ENCODE measurements around the gene GRIN2C. TPM values are rescaled to one million over a fixed set of nuclear protein-coding genes. Genes with fewer than 3 reads are reported as not detected.

GRIN2C gene
- total RNA-seq, 4 donors from 2014 or later = 0.16 to 3.5 (median 0.42) TPM; not detected in 1

- TF ChIP-seq POLR2AphosphoS5 (IDR thresholded peaks at IDR 0.05) (no peak), POLR2A (IDR thresholded peaks at IDR 0.05) (no peak), EP300 (IDR thresholded peaks at IDR 0.05) (no peak)
- TF ChIP-seq, protein P1, sequence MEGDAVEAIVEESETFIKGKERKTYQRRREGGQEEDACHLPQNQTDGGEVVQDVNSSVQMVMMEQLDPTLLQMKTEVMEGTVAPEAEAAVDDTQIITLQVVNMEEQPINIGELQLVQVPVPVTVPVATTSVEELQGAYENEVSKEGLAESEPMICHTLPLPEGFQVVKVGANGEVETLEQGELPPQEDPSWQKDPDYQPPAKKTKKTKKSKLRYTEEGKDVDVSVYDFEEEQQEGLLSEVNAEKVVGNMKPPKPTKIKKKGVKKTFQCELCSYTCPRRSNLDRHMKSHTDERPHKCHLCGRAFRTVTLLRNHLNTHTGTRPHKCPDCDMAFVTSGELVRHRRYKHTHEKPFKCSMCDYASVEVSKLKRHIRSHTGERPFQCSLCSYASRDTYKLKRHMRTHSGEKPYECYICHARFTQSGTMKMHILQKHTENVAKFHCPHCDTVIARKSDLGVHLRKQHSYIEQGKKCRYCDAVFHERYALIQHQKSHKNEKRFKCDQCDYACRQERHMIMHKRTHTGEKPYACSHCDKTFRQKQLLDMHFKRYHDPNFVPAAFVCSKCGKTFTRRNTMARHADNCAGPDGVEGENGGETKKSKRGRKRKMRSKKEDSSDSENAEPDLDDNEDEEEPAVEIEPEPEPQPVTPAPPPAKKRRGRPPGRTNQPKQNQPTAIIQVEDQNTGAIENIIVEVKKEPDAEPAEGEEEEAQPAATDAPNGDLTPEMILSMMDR (IDR thresholded peaks at IDR 0.05) = no peak
- no peaks in the 10 kb centered on the region for H3K27me3 ChIP-seq
- H3K4me3 ChIP-seq = no peak overlapping the region
- WGBS, 2 donors (ENCODE audit: low coverage in 1 of 2) = 87 to 98% methylated on average over 8 to 10 of the region's 22 CpGs
- H3K36me3 ChIP-seq = peaks cover 0 to 49% of the 10 kb centered on the region in 2 donors
- no peaks in the 10 kb centered on the region for H3K9me3 ChIP-seq
- H3K4me1 ChIP-seq = no peaks in the 10 kb centered on the region
- H3K27ac ChIP-seq = no peak overlapping the region
- no peak for ATAC-seq
Measured at GRCh38 chr17:74831444-74832146, 28.1 kb downstream of the GRIN2C start.

GRCh38 chr17:74830861-74831260 is 28.8 kb downstream of the GRIN2C start:
- Histone ChIP-seq H3K27ac (no peak overlapping the region), H3K9me3 (no peaks in the 10 kb centered on the region), H3K36me3 (peaks cover 0 to 49% of the 10 kb centered on the region in 2 donors), H3K4me3 (no peak overlapping the region), H3K4me1 (no peaks in the 10 kb centered on the region), H3K27me3 (no peaks in the 10 kb centered on the region)
- TF ChIP-seq POLR2A (IDR thresholded peaks at IDR 0.05) (no peak), EP300 (IDR thresholded peaks at IDR 0.05) (no peak), POLR2AphosphoS5 (IDR thresholded peaks at IDR 0.05) (no peak)
- TF ChIP-seq, protein P1 (IDR thresholded peaks at IDR 0.05) = no peak
- no peak for ATAC-seq
- 29 to 100% methylated on average over 1 to 2 of the region's 19 CpGs for WGBS, 2 donors (ENCODE audit: low coverage in 1 of 2)

DNA sequence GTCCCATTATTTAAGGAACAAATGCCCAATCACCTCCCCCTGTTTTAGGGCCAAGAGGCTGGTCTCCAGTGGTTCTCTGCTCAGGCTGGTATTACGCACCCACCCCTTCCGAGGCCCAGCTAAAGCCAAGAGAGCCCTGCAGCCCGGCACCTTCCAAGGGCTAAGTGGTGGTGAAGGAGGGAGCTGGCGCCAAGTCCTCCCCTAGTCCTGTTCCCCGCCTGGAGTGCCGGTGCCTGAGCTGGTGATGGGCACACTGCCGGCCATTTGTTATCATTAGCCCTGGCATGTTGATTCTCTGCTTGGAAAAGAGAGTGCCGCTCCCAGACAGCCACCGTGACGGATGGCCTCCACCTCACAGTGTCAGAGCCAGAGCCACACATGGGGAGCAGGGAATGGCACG is 31.9 kb downstream of the GRIN2C start:
- no CpG with 5 or more reads among the region's 11 CpGs for WGBS, 2 donors (ENCODE audit: low coverage in 1 of 2)
- Histone ChIP-seq H3K4me1 (peaks cover 0 to 14% (median 0%) of the 10 kb centered on the region in 3 donors), H3K9me3 (no peaks in the 10 kb centered on the region), H3K36me3 (peaks cover 0 to 61% of the 10 kb centered on the region in 2 donors), H3K4me3 (no peak overlapping the region), H3K27me3 (no peaks in the 10 kb centered on the region), H3K27ac (no peak overlapping the region)
- TF ChIP-seq EP300 (IDR thresholded peaks at IDR 0.05) = no peak
- TF ChIP-seq POLR2A (IDR thresholded peaks at IDR 0.05) = no peak
- no peak for TF ChIP-seq POLR2AphosphoS5 (IDR thresholded peaks at IDR 0.05)
- TF ChIP-seq, protein P1 (IDR thresholded peaks at IDR 0.05) = no peak
- ATAC-seq = no peak

DNA sequence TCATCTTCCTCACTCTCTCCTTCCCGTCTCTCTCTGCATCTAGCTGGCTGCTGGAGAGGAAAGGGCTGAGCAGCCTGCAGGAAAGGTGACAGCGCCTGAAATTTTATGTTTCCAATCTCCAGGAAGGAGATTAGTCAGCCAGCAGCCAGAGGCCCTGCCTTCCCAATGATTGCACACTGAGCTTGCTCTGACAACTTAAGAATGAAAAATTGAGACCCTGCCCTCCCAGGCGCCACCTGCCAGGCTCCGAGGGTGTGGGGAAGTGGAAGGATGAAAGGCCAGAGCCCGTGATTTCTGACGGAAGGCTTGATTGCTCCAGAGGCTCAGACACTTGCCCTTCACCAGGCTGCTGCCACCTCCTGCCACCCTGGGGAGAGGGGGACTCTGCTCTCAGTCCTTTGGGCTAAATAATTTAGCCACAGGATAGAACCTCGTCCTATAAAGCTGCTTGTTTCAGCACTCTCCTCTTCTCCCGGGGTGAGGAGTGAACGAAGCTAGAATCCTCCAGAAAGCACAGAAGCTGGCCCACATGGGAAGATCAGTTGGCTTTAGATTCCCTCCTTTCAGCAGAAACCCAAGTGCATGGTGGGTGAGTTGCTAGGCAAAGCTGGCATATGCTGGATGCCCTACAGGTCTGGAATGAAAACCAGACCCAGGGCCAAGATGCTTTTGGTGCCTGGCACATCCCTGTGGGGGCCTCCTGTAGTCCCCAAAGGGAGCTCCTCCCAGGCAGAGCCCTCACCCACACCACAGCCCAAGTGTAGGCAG is 33.5 kb downstream of the GRIN2C start:
- H3K4me3 ChIP-seq = no peak overlapping the region
- no peaks in the 10 kb centered on the region for H3K9me3 ChIP-seq
- H3K27ac ChIP-seq = no peak overlapping the region
- peaks cover 0 to 67% of the 10 kb centered on the region in 2 donors for H3K36me3 ChIP-seq
- TF ChIP-seq POLR2A (IDR thresholded peaks at IDR 0.05) (no peak), EP300 (IDR thresholded peaks at IDR 0.05) (no peak), POLR2AphosphoS5 (IDR thresholded peaks at IDR 0.05) (no peak)
- TF ChIP-seq, protein P1 (IDR thresholded peaks at IDR 0.05) = no peak
- H3K27me3 ChIP-seq = no peaks in the 10 kb centered on the region
- peaks cover 0 to 30% (median 5%) of the 10 kb centered on the region in 3 donors for H3K4me1 ChIP-seq
- 85 to 90% methylated on average over 2 to 4 of the region's 9 CpGs for WGBS, 2 donors (ENCODE audit: low coverage in 1 of 2)
- ATAC-seq = no peak

Measured in gastroesophageal sphincter (tissue), 4 donors.